Ectodermal cell (in vitro differentiated cells): ENCODE data around the gene COG3.

Source experiments
- H3K27ac ChIP-seq: 2 replicates; pipeline ENCODE4 v1.7.0; 2013; ENCODE audit warnings: mild to moderate bottlenecking, low read depth, low read length; ENCODE audit not compliant: insufficient read depth, poor library complexity, severe bottlenecking
- H3K27me3 ChIP-seq: 2 replicates; pipeline ENCODE4 v1.7.0; 2013; ENCODE audit warnings: mild to moderate bottlenecking, low read length; ENCODE audit not compliant: insufficient read depth, control insufficient read depth, poor library complexity, severe bottlenecking
- H3K36me3 ChIP-seq: one replicate; pipeline ENCODE4 v1.7.0; 2013; ENCODE audit warnings: low read length; ENCODE audit not compliant: control insufficient read depth, insufficient read depth
- H3K4me1 ChIP-seq: one replicate; pipeline ENCODE4 v1.7.0; 2013; ENCODE audit warnings: low read length; ENCODE audit not compliant: control insufficient read depth, insufficient read depth
- H3K4me3 ChIP-seq: 2 replicates; pipeline ENCODE4 v1.7.0; 2013; ENCODE audit warnings: low read depth, low read length, control low read depth; ENCODE audit not compliant: insufficient read depth
- H3K9me3 ChIP-seq: 2 replicates; pipeline ENCODE4 v1.7.0; 2013; ENCODE audit warnings: mild to moderate bottlenecking, low read length, moderate library complexity; ENCODE audit not compliant: control insufficient read depth
- WGBS, 2 experiments: methylation state at CpG; one replicate each; pipeline ENCODE4 v1.1.7; 2013; ENCODE audit warnings: missing lambda C conversion rate in 2 of 2; 5-methylcytosine and 5-hydroxymethylcytosine counted together

COG3 gene

GRCh38 chr13:45474584-45475454 lies 10.1 kb downstream of the COG3 start:
- no peaks in the 10 kb centered on the region for H3K27me3 ChIP-seq
- no peaks in the 10 kb centered on the region for H3K36me3 ChIP-seq
- no peaks in the 10 kb centered on the region for H3K4me1 ChIP-seq
- H3K4me3 ChIP-seq: no peak overlapping the region
- no peak overlapping the region for H3K27ac ChIP-seq
- H3K9me3 ChIP-seq: no peaks in the 10 kb centered on the region
- 89 to 96% methylated on average over 3 of the region's 3 CpGs for WGBS, 2 experiments

DNA sequence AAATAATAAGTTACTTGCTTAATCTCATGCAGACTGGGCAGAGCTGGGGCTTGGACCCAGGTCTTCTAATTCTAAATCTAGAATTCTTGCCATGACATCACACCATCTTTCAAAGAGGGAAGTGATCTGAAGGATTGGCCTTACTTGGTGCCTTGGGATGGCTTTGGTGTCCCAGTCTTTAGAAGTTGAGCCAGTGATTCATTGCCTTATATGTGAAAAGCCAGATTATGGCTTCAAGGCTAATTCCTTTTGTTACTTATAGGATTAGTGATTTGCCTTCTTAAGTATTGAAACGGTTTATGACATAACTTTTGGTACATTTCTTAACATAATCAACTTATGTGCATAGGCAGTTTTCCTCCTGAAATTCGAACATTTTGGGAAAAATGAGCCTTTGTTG lies 14.9 kb downstream of the COG3 start:
- Histone ChIP-seq H3K4me3 (no peak overlapping the region), H3K9me3 (no peaks in the 10 kb centered on the region)
- 94 to 95% methylated on average over 1 to 2 of the region's 2 CpGs for WGBS, 2 experiments

GRCh38 chr13:45481688-45482087 lies 16.9 kb downstream of the COG3 start:
- Histone ChIP-seq H3K4me1 (no peaks in the 10 kb centered on the region), H3K36me3 (peaks cover 13% of the 10 kb centered on the region), H3K27me3 (no peaks in the 10 kb centered on the region), H3K4me3 (no peak overlapping the region), H3K9me3 (no peaks in the 10 kb centered on the region), H3K27ac (no peak overlapping the region)
- 80% methylated on average over 1 of the region's 1 CpG; no CpG with 5 or more reads in 1 of the 2 experiments for whole genome bisulfite sequencing, 2 experiments

More for the DNA sequence above, 14.9 kb downstream of the COG3 start:
- H3K36me3 ChIP-seq: peaks cover 7% of the 10 kb centered on the region
- H3K27me3 ChIP-seq: no peaks in the 10 kb centered on the region
- H3K27ac ChIP-seq: no peak overlapping the region
- H3K4me1 ChIP-seq: no peaks in the 10 kb centered on the region

- H3K4me3 ChIP-seq: no peak overlapping the region
- no peaks in the 10 kb centered on the region for H3K9me3 ChIP-seq
- no peaks in the 10 kb centered on the region for H3K27me3 ChIP-seq
- no peak overlapping the region for H3K27ac ChIP-seq
- 71 to 85% methylated on average over 3 of the region's 3 CpGs for WGBS, 2 experiments
- H3K36me3 ChIP-seq: peaks cover 19% of the 10 kb centered on the region
- no peaks in the 10 kb centered on the region for H3K4me1 ChIP-seq
Measured at GRCh38 chr13:45482571-45483173, 17.9 kb downstream of the COG3 start.

DNA sequence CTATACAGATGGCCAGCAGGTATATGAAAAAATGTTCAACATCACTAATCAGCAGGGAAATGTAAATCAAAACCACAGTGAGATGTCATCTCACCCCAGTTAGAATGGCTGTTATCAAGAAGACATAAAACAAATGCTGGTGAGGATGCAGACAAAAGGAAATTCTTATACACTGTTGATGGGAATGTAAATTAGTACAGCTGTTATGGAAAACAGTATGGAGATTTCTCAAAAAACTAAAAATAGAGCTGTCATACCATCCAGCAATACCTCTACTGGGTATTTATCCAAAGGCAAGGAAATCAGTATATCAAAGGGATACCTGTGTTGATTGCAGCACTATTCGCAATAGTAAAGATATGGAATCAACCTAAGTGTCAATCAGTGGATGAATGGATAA lies 22.9 kb downstream of the COG3 start:
- Histone ChIP-seq H3K27me3 (no peaks in the 10 kb centered on the region), H3K9me3 (no peaks in the 10 kb centered on the region), H3K4me1 (no peaks in the 10 kb centered on the region), H3K4me3 (no peak overlapping the region), H3K27ac (no peak overlapping the region), H3K36me3 (peaks cover 23% of the 10 kb centered on the region)
- 92 to 100% methylated on average over 1 of the region's 1 CpG for WGBS, 2 experiments

GRCh38 chr13:45490068-45490467 lies 25.3 kb downstream of the COG3 start:
- H3K36me3 ChIP-seq: peaks cover 17% of the 10 kb centered on the region

DNA sequence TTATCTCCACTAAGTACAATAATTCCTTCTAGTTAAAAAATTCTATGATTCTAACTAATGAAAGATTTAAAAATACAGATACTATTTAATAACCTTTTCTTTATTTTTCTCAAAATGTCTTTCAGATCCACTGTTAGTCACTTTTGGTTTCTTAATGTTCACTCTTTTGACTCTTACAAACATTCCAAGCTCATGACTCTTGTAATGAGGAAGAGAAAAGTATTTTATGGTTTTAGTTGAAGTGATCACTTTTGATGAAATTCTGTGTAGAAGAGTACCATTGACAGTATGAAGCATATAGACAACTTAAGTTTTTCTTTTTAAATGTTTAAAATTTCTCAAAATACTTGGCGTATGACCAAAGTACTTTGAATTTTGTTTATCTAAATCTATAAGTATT lies 27.8 kb downstream of the COG3 start:
- Histone ChIP-seq H3K27ac (no peak overlapping the region), H3K27me3 (no peaks in the 10 kb centered on the region), H3K4me1 (no peaks in the 10 kb centered on the region), H3K9me3 (no peaks in the 10 kb centered on the region), H3K36me3 (peaks cover 13% of the 10 kb centered on the region), H3K4me3 (no peak overlapping the region)
- no CpG with 5 or more reads among the region's 1 CpG for WGBS, 2 experiments

More at GRCh38 chr13:45490068-45490467, 25.3 kb downstream of the COG3 start:
- Histone ChIP-seq H3K27me3 (no peaks in the 10 kb centered on the region), H3K4me1 (no peaks in the 10 kb centered on the region), H3K9me3 (no peaks in the 10 kb centered on the region), H3K27ac (no peak overlapping the region), H3K4me3 (no peak overlapping the region)
- 92 to 100% methylated on average over 1 of the region's 1 CpG for WGBS, 2 experiments

DNA sequence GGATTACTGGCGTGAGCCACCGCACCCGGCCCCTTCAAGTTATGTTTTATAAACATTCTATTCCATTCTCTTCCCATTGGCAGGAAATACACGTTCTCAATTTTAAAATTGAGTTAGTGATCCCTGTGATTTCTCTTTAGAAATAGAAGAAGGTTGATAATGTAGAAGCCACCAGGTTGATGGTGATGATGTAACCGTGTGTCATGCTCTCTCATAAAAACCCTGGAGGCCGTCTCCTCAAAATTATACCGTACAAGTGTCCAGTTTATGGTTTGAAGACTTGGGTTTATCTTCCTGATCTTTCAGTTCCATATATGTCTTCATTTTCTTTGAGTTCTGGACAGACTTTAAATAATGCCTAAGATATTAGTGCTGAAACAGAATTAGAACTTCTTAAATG lies 32.2 kb downstream of the COG3 start:
- H3K27me3 ChIP-seq: no peaks in the 10 kb centered on the region
- no peak overlapping the region for H3K27ac ChIP-seq
- no peaks in the 10 kb centered on the region for H3K4me1 ChIP-seq
- 90 to 94% methylated on average over 7 of the region's 7 CpGs for WGBS, 2 experiments
- H3K9me3 ChIP-seq: no peaks in the 10 kb centered on the region
- no peak overlapping the region for H3K4me3 ChIP-seq
- H3K36me3 ChIP-seq: peaks cover 21% of the 10 kb centered on the region

DNA sequence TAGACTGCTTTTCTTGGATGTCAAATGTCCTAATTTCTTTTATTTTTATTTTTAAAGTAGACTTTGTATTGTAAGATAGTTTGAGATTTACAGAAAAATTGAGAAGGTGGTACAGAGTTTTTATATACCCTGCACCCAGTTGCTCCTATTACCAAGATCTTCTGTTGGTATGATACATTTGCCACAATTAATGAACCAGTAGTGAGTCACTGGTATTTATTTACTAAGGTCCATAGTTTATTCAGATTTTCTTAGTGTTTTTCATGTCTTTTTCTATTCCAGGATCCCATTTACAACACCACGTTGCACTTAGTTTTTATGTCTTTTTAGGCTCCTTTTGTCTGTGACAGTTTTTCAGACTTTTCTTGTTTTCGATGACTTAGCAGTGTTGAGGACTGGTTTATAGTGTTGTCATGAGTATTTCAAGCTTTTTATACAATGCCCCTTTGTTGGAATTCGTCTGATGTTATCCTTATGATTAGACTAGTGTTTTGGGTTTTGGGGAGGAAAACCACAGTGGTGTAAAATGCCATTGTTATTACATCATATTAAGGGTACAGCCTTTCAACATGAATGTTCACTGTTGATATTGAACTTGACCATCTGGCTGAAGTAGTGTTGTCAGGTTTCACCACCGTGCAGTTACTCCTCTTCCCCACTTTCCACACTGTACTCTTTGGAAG lies 35.9 kb downstream of the COG3 start:
- Histone ChIP-seq H3K4me1 (no peaks in the 10 kb centered on the region), H3K9me3 (no peaks in the 10 kb centered on the region), H3K36me3 (peaks cover 32% of the 10 kb centered on the region), H3K27ac (no peak overlapping the region), H3K4me3 (no peak overlapping the region), H3K27me3 (no peaks in the 10 kb centered on the region)
- WGBS, 2 experiments: 93% methylated on average over 4 of the region's 4 CpGs

- Histone ChIP-seq H3K9me3 (no peaks in the 10 kb centered on the region), H3K4me3 (no peak overlapping the region), H3K36me3 (peaks cover 32% of the 10 kb centered on the region), H3K27me3 (no peaks in the 10 kb centered on the region), H3K27ac (no peak overlapping the region), H3K4me1 (no peaks in the 10 kb centered on the region)
- WGBS, 2 experiments: 38 to 71% methylated on average over 1 of the region's 1 CpG
Measured at GRCh38 chr13:45501175-45501526, 36.4 kb downstream of the COG3 start.
